Testis (tissue), 2 donors: Measurements from ENCODE around the gene RELCH.

ENCODE experiments used
- POLR2A ChIP-seq: fragments of 450-650 bp; IDR thresholded peaks from one replicate; pipeline ENCODE4 v1.6.1; 2017; ENCODE audit warnings: antibody characterized with exemption, mild to moderate bottlenecking, moderate library complexity
- TF ChIP-seq, protein P1 (sequence below), 3 experiments: fragments of 450-650 bp in 2 of 3; fragments of 200-600 bp in 1 of 3; sonication (generic) in 1 of 3; IDR thresholded peaks; one replicate each; pipeline ENCODE4 v1.5.1; 2016 to 2019; ENCODE audit warnings: antibody characterized with exemption in 3 of 3, mild to moderate bottlenecking in 2 of 3, moderate library complexity in 1 of 3

DNA sequence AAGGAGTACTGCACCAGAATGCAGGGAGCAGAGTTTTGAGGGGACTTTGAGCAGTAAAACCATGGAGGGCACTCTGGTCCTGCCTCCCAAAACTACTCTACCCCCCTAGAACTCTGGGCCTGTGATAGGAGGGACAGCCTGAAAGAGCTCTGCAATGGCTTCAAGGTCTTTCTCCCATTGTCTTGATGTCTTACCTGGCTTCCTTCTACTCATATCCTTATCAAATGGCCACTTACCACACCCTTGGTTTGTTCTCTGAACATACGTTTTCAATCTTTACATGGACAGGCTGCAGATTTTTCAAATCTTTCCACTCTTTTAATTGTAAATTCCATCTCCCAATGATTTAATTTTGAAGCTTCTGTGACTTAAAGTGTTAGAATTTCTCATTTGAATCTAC lies 27.7 kb downstream of the RELCH start:
- TF ChIP-seq, protein P1, sequence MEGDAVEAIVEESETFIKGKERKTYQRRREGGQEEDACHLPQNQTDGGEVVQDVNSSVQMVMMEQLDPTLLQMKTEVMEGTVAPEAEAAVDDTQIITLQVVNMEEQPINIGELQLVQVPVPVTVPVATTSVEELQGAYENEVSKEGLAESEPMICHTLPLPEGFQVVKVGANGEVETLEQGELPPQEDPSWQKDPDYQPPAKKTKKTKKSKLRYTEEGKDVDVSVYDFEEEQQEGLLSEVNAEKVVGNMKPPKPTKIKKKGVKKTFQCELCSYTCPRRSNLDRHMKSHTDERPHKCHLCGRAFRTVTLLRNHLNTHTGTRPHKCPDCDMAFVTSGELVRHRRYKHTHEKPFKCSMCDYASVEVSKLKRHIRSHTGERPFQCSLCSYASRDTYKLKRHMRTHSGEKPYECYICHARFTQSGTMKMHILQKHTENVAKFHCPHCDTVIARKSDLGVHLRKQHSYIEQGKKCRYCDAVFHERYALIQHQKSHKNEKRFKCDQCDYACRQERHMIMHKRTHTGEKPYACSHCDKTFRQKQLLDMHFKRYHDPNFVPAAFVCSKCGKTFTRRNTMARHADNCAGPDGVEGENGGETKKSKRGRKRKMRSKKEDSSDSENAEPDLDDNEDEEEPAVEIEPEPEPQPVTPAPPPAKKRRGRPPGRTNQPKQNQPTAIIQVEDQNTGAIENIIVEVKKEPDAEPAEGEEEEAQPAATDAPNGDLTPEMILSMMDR (IDR thresholded peaks at IDR 0.05) = no peak
- no peak for TF ChIP-seq POLR2A
